GM21390 (cell line): ENCODE measurements around the gene DDX53.

ENCODE experiments used
- ATAC-seq: cut with Tn5 transposase; IDR thresholded peaks from one replicate; pipeline ENCODE4 v1.9.1; 2021; ENCODE audit not compliant: unreplicated experiment

Gene DDX53

DNA sequence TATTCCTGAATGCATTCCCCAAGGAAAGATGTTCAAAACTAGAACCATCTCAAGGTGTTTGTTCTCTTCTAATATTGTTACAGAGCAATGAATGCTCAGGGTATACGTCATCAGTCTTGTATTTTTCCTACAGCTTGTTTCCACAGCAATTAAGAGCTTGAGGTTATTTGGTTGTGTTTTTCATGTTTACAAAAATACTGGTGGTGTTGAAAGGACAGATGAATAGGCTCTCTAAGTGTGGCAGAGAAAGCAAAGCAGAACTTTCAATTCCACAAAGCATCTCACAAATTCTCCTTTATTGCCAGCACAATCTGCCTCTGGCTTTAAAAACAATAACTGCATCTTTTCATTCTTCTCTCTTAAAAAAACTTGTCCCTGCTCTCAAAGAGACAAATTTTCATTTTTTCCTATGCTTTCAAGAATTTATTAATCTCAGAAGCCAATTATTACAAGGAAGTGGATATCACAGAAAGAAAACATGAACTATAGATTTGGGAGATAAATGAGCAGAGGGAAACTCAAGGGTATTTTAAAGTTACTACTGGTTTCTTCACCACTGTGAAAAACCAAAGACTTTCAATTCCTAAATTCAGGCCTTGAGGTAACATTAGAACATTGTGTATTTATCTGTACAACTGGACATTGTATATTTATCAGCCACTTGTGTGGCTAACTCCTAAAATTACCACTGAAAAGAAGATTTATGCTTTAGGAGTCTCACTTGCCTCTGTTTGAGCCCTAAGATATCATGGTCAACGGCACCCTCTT is 49.2 kb downstream of the DDX53 start:
- no peak for ATAC-seq

DNA sequence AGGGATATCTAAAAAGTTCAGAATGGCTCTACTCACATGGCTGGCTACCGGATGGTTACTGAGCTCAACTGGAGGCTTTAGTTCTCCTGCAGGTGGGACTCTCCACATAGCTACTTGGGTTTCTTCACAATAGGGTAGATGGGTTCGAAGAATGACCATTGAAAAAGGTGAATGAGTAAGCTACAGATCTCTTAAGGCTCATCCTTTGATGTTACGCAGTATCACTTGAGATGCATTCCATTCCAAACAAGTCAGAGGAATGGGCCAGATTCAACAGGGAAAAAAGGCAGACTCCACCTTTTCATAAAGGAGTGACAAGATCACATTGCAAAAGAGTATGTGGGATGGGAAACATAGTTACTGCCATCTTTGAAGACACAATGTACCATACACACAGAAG is 52.6 kb downstream of the DDX53 start:
- ATAC-seq, result no peak
